ENCODE data around the gene MRPL39.

GRCh38 chr21:25580912-25581260 is 26.4 kb downstream of the MRPL39 start:
- TF ChIP-seq CTCF (IDR thresholded peaks at IDR 0.05): no peak
- no peak for TF ChIP-seq POLR2A (IDR thresholded peaks at IDR 0.05)
